Karpas-422 (cell line): ENCODE results near the gene FUT4. TPM values are rescaled to one million over a fixed set of nuclear protein-coding genes. Genes with fewer than 3 reads are reported as not detected.

Source experiments
- DNase-seq: peaks from one replicate; pipeline ENCODE4 v3.0.0-alpha.2; 2015
- H2AFZ ChIP-seq: fragments of 200-600 bp; sonication (generic); 2 replicates; pipeline ENCODE4 v1.6.1; 2014; ENCODE audit warnings: antibody characterized with exemption, low read length, mixed read lengths
- H3K27ac ChIP-seq: fragments of 200-600 bp; sonication (generic); 2 replicates; pipeline ENCODE4 v1.5.1; 2014; ENCODE audit warnings: mild to moderate bottlenecking, low read length, moderate library complexity
- H3K27me3 ChIP-seq: fragments of 200-600 bp; sonication (generic); 2 replicates; pipeline ENCODE4 v1.6.1; 2014; ENCODE audit warnings: low read length, mixed read lengths
- H3K36me3 ChIP-seq: fragments of 200-600 bp; sonication (generic); 2 replicates; pipeline ENCODE4 v1.6.1; 2014; ENCODE audit warnings: low read length, mixed read lengths; ENCODE audit not compliant: insufficient read depth
- H3K4me1 ChIP-seq: fragments of 200-600 bp; sonication (generic); 2 replicates; pipeline ENCODE4 v1.6.1; 2014; ENCODE audit warnings: mild to moderate bottlenecking, low read length, mixed read lengths
- H3K4me2 ChIP-seq: fragments of 200-600 bp; sonication (generic); 2 replicates; pipeline ENCODE4 v1.6.1; 2014; ENCODE audit warnings: low read length, low read depth, mild to moderate bottlenecking; ENCODE audit not compliant: poor library complexity, severe bottlenecking
- H3K4me3 ChIP-seq: fragments of 200-600 bp; sonication (generic); 2 replicates; pipeline ENCODE4 v1.5.1; 2014; ENCODE audit warnings: mild to moderate bottlenecking, antibody characterized with exemption, low read length, mixed read lengths
- H3K79me2 ChIP-seq: fragments of 200-600 bp; sonication (generic); 2 replicates; pipeline ENCODE4 v1.6.1; 2014; ENCODE audit warnings: mild to moderate bottlenecking, low read length, mixed read lengths
- H3K9ac ChIP-seq: fragments of 200-600 bp; sonication (generic); 2 replicates; pipeline ENCODE4 v1.6.0; 2014; ENCODE audit warnings: low read length
- H3K9me2 ChIP-seq: fragments of 200-600 bp; sonication (generic), shearing (Covaris generic); replicated peaks from 2 replicates; pipeline ENCODE4 v1.6.0; 2014; ENCODE audit warnings: mild to moderate bottlenecking, low read length, moderate library complexity; ENCODE audit not compliant: insufficient read depth
- H3K9me3 ChIP-seq: fragments of 300-700, 200-600 bp; sonication (generic); 2 replicates; pipeline ENCODE4 v1.6.1; 2014; ENCODE audit warnings: low read length, mixed read lengths
- H4K20me1 ChIP-seq: fragments of 200-600 bp; sonication (generic); 2 replicates; pipeline ENCODE4 v1.6.1; 2014; ENCODE audit warnings: mild to moderate bottlenecking, antibody characterized with exemption, low read length, low read depth; ENCODE audit not compliant: insufficient read depth
- total RNA-seq: library from RNA; depleted of rRNA; stranded (reverse); fragments of >200 nt; shearing (Covaris generic); gene quantifications from 2 replicates; pipeline ENCODE4 v1.2.3, GENCODE V29; 2014; ENCODE audit warnings: low replicate concordance

The FUT4 gene
- total RNA-seq, 1 experiment from 2014 or later = 0.34 TPM

DNA sequence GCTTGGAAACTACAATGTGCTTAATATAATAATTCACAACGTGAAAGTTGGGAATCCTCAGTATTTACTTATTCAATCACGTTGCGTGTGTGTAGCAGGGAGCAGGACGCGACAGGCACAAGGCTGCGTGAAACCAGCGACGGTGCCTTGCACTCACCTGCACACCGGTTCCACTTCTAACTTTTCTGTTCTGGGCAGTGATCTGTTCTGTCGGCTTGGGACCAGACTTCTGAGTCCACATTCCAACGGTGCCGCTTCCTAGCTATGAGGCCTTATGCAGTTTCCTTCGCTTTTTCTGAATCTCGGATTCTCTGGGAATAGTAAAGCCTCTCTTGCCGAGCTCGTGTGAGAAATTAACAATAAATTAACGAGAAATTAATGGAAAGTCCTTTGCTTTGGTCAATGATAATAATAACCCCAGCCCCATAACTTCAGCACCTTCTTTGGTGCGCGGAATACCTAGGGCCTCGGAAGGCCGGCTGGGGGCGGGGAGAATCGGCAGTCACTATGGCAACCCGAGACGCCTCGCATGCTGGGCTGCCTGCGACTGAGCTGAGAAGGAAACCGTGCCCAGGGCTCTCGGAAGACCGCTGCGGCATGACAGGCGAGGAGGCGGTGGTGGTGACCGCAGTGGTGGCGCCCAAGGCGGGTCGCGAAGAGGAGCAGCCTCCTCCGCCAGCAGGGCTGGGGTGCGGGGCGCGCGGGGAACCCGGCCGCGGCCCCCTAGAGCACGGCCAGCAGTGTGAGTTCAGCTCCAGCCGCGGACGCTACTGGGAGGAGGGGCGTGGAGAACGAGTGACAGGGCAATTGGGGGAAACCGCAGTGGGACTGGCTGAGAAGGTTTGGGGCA, 31.6 kb upstream of the FUT4 start, which contains the start of gene C11orf97:
TSS of gene C11orf97 (plus strand) at position 530 of the 850 bp plus-strand sequence. CDS start at position 598, 68 bp downstream.
- Histone ChIP-seq H3K36me3 (no peaks in the 10 kb centered on the region), H3K27ac (no peak within 1 kb of the TSS), H3K4me3 (peak within 1 kb of the TSS; percentile 16; the same call in 1 of the 2 replicates), H3K4me2 (peak within 1 kb of the TSS; percentile 33), H3K9me2 (no peaks in the 10 kb centered on the region), H3K4me1 (peaks cover 17% of the 10 kb centered on the region), H3K9me3 (no peaks in the 10 kb centered on the region), H3K79me2 (no peaks in the 10 kb centered on the region), H2AFZ (peak within 1 kb of the TSS; percentile 66), H4K20me1 (no peaks in the 10 kb centered on the region), H3K27me3 (peaks cover 4% of the 10 kb centered on the region; the same call in 1 of the 2 replicates), H3K9ac (0 out of 2 replicates have a peak within 1 kb of the TSS, but pooled peaks have one; percentile 3)
- DNase-seq = no peak

DNA sequence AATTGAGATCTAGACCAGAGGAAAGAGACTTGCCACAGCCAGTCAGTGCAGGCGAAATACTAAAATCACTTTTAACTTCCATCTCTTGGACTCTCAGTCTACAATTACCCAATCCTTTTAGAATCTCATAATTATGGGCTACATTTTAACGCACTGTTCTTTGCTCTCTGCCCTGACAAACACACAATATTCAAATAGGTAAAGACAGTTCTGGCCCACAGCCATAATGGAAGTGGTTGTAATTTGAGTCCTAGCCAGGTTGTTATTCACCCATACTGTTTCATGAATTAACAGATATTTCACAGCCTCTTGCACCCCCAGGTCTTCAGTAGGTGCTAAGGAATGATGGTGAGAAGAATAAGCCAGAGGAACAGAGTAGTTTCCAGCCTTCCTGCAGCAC, 30.6 kb upstream of the FUT4 start:
- Histone ChIP-seq H3K4me3 (peak overlapping the region; percentile 16; the same call in 1 of the 2 replicates), H3K4me2 (peak overlapping the region; percentile 33), H4K20me1 (no peaks in the 10 kb centered on the region), H3K79me2 (no peaks in the 10 kb centered on the region), H3K9me2 (no peaks in the 10 kb centered on the region), H3K4me1 (peaks cover 16% of the 10 kb centered on the region), H3K27me3 (peaks cover 4% of the 10 kb centered on the region; the same call in 1 of the 2 replicates), H3K27ac (no peak overlapping the region), H3K36me3 (no peaks in the 10 kb centered on the region), H3K9me3 (no peaks in the 10 kb centered on the region), H3K9ac (0 out of 2 replicates have a peak overlapping the region, but pooled peaks have one; percentile 3), H2AFZ (peak overlapping the region; percentile 66)
- no peak for DNase-seq

DNA sequence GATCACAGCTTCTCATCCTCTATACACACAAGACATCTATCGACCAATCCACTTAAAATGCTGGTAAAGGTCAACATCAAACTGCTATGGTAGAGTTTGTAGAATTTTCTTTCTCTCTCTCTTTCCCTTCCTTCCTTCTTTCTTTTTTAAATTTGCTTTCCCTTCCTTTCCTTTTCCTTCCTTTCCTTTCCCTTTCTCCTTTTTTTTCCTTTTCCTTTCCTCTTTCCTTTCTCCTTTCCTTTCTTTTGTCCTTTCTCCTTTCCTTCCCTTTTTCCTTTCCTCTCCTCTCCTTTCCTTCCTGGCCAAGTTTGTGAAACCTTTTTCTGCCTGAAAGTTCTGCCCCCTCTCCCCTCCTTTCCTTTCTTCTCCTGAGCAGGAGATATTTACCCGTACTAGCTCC, 28.3 kb upstream of the FUT4 start:
- H3K36me3 ChIP-seq = no peaks in the 10 kb centered on the region
- H3K4me3 ChIP-seq = no peak overlapping the region

DNA sequence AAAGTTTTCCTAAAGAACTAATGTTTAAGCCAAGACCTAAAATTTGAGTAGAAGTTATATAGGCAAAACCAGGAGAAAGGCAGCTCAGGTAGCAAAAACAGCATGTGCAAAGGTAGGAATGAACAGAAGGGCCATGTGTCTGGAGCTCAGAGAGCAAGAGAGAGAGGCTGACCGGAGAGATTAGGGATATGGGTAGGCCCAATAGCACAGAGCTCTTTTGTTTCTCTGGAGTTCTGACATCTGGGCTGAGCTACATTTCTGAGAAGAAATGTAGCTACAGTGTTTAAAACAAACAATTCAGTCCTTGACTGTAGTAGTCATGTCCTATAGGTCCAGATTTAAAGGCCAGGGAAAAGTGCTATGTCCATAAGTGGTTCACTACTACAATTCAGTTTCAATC, 27.0 kb upstream of the FUT4 start:
- no peak overlapping the region for H3K4me2 ChIP-seq
- no peak overlapping the region for H2AFZ ChIP-seq
- no peak overlapping the region for H3K4me3 ChIP-seq
- H3K27ac ChIP-seq = no peak overlapping the region
- H3K27me3 ChIP-seq = no peaks in the 10 kb centered on the region
- H3K36me3 ChIP-seq = no peaks in the 10 kb centered on the region
- H3K9me2 ChIP-seq = no peaks in the 10 kb centered on the region
- H3K4me1 ChIP-seq = peaks cover 12% of the 10 kb centered on the region
- H4K20me1 ChIP-seq = no peaks in the 10 kb centered on the region
- DNase-seq = no peak
- H3K9ac ChIP-seq = no peak overlapping the region
- no peaks in the 10 kb centered on the region for H3K79me2 ChIP-seq
- H3K9me3 ChIP-seq = no peaks in the 10 kb centered on the region

More for the DNA sequence above, 28.3 kb upstream of the FUT4 start:
- peaks cover 4% of the 10 kb centered on the region; the same call in 1 of the 2 replicates for H3K27me3 ChIP-seq
- DNase-seq = no peak
- H3K9ac ChIP-seq = no peak overlapping the region
- no peaks in the 10 kb centered on the region for H3K9me3 ChIP-seq
- H3K79me2 ChIP-seq = no peaks in the 10 kb centered on the region
- no peak overlapping the region for H3K4me2 ChIP-seq
- H4K20me1 ChIP-seq = no peaks in the 10 kb centered on the region
- H3K4me1 ChIP-seq = peaks cover 12% of the 10 kb centered on the region
- H2AFZ ChIP-seq = no peak overlapping the region
- H3K27ac ChIP-seq = no peak overlapping the region
- H3K9me2 ChIP-seq = no peaks in the 10 kb centered on the region

DNA sequence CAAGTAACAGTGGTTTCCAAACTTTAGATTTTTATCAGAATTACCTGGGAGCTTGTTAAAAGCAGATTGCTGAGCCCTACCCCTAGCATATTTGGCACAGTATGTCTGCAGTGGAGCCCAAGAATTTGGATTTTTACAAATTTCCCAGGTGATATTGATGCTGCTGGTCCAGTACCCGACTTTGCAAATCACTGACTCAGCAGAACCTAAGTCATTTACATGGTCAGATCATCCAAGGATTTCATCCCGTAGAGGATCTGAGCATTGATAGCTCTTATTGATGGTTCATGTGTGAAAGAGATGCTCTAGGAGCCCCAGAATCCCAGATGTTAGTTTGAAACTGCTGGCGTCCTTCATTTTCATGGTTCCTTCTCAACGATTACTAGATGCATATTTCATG, 25.4 kb upstream of the FUT4 start:
- H3K4me1 ChIP-seq = peaks cover 7% of the 10 kb centered on the region
- no peaks in the 10 kb centered on the region for H3K79me2 ChIP-seq
- no peak overlapping the region for H3K9ac ChIP-seq
- no peak overlapping the region for H3K27ac ChIP-seq
- H3K27me3 ChIP-seq = no peaks in the 10 kb centered on the region
- H3K9me3 ChIP-seq = no peaks in the 10 kb centered on the region
- H3K4me2 ChIP-seq = no peak overlapping the region
- DNase-seq = no peak
- H3K36me3 ChIP-seq = no peaks in the 10 kb centered on the region
- no peaks in the 10 kb centered on the region for H4K20me1 ChIP-seq
- H3K4me3 ChIP-seq = no peak overlapping the region
- H2AFZ ChIP-seq = no peak overlapping the region
- no peaks in the 10 kb centered on the region for H3K9me2 ChIP-seq

DNA sequence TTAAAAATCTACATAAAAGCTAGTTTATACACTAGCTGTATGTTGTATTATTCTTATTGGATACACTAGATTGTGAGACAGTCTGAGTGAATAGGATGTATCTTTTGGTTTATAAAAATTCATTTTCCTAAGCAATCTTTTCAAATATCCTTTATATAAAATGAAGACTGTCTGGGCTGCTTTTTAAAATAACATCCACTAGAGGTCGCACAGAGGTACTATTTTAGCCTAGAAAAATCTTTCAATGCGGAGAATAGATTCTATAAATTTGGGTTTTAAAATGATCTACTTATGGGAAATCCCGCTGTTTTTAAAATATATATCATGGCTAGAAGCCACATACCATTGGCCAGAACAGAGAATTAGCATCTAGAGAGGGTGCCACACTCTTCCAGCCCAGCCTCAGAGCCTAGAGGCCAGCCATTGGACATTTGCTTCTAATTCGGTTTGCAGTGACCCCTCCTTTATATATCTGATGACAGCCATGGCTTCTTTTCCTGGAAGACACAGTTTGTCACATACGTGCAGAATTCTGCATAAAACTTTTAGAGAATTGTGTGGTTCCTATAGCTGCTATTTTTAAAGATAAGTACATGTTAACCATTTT, 24.1 kb upstream of the FUT4 start:
- Histone ChIP-seq H3K79me2 (no peaks in the 10 kb centered on the region), H3K4me1 (no peaks in the 10 kb centered on the region), H3K4me3 (no peak overlapping the region), H3K36me3 (no peaks in the 10 kb centered on the region), H3K27me3 (no peaks in the 10 kb centered on the region), H2AFZ (no peak overlapping the region), H3K9me2 (no peaks in the 10 kb centered on the region), H3K27ac (no peak overlapping the region), H3K4me2 (no peak overlapping the region), H3K9ac (no peak overlapping the region), H4K20me1 (no peaks in the 10 kb centered on the region), H3K9me3 (no peaks in the 10 kb centered on the region)
- DNase-seq = peak; percentile 87

DNA sequence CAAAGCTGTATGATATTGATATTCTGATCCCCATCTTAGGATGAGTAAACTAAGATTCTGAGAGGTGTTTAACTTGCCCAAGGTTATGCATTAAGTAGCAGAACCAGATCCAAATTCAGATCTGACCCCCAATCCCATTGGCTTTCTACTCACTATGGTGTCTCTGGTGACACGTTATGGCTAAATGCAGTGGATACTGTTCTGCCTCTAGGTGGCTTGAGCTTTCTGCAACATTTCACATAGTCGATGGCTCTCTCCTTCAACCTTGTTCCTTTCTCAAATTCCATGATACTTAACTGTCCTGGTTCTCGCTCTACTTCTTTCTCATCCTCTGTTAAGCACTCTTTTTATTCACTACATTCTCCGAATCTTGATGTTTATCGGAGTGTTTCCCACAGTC, 22.0 kb upstream of the FUT4 start:
- Histone ChIP-seq H3K36me3 (no peaks in the 10 kb centered on the region), H3K79me2 (no peaks in the 10 kb centered on the region), H3K4me1 (no peaks in the 10 kb centered on the region), H3K9me3 (no peaks in the 10 kb centered on the region), H4K20me1 (no peaks in the 10 kb centered on the region), H3K27ac (no peak overlapping the region), H3K4me2 (no peak overlapping the region), H3K27me3 (no peaks in the 10 kb centered on the region), H2AFZ (no peak overlapping the region), H3K4me3 (no peak overlapping the region), H3K9ac (no peak overlapping the region), H3K9me2 (no peaks in the 10 kb centered on the region)
- peak; percentile 69 for DNase-seq

DNA sequence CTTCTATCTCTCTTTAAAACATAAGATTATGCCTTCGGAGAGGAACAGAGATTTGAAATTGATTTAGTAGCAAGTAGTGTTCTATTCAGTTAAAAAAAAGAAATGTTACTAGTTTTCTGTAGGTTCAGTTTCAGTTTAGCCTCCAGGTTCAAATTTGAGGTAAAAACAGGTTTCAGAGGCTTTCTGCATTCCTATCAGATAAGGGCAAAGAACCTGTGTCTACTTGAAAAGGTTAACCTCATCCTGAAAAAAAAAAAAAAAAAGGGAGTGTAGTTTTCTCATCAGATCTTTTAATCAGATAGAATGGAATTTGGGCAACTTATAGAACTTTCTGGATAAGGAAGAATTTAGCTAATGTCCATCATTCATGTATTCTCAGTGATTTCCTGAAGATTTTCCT, 19.4 kb upstream of the FUT4 start:
- H3K79me2 ChIP-seq = no peaks in the 10 kb centered on the region
- H3K9ac ChIP-seq = no peak overlapping the region
- no peaks in the 10 kb centered on the region for H3K4me1 ChIP-seq
- H3K27me3 ChIP-seq = no peaks in the 10 kb centered on the region
- H3K27ac ChIP-seq = no peak overlapping the region
- no peaks in the 10 kb centered on the region for H4K20me1 ChIP-seq
- H3K9me2 ChIP-seq = no peaks in the 10 kb centered on the region
- no peaks in the 10 kb centered on the region for H3K9me3 ChIP-seq
- no peaks in the 10 kb centered on the region for H3K36me3 ChIP-seq
- no peak overlapping the region for H2AFZ ChIP-seq
- H3K4me2 ChIP-seq = no peak overlapping the region
- DNase-seq = no peak
- H3K4me3 ChIP-seq = no peak overlapping the region
